ENCODE measurements around the gene TCF3.

TCF3 gene

DNA sequence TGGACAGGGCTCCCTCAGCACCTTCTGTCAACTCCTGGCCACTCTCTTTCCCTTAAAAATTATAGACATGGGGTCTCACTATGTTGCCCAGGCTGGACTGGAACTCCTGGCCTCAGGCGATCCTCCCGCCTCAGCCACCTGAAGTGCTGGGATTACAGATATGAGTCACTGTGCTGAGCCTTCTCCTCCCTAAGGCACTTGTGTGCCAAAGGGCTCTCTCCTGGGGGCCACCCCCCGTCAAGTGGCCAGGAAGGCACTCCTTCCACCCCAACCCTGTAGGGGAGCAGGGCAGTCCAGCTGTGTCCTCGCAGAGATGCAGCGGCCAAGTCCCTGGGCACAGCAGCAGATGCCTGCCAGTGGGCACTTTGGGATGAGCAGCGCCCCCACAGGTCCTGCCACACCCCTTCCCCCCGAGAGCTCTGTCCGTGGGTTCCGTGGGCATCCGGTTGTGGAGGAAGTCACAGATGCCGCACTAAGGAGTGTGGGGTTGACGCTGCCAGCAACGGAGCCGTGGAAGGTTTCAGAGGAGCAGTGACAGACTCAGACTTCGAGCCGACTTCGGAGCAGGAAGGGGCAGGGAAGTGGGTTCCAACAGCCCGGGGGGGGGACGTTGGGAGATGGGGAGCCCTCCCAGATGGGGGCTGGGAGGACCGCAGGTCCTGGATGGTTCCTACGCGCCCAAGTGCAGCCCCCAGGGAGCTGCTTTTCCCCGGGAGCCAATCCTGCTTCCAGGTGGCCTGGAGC, 43.9 kb downstream of the TCF3 start:
- H3K4me1 Mint-ChIP-seq (ENCODE audit: low read depth), result peaks cover 53% of the 10 kb centered on the region
- no peak overlapping the region for H3K4me3 Mint-ChIP-seq
- peak; percentile 51 for DNase-seq
- H3K27me3 Mint-ChIP-seq, result no peaks in the 10 kb centered on the region
- no peaks in the 10 kb centered on the region for H3K9me3 Mint-ChIP-seq
- peaks cover 48% of the 10 kb centered on the region for H3K36me3 Mint-ChIP-seq (ENCODE audit: low read depth)
- peak overlapping the region; percentile 40 for H3K27ac Mint-ChIP-seq

DNA sequence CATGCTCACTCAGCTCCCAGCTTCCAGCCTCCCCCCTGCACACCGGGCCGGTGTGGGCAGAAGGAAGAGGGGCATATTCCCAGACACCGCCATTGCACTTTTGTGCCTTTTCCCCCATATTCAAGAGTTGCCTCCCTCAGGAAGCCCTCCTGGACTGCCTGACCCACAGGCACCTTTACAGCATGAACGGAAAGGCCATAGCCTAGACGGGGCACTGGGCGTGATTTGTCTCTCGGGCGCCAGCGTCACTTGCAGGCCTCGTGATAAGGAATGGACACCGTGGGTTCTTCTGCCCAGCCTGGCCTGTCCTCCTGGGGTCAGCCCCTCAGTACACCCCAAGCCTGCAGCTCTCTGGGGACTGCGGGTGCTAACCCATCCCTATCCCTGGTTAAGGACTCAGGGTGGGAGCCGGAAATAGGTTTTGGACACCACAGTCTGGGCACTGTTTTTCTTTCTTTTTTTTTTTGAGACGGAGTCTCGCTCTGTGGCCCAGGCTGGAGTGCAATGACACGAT, 46.2 kb downstream of the TCF3 start:
- peak overlapping the region; percentile 84 for H3K4me3 Mint-ChIP-seq
- H3K27me3 Mint-ChIP-seq, result no peaks in the 10 kb centered on the region
- peaks cover 64% of the 10 kb centered on the region for H3K4me1 Mint-ChIP-seq (ENCODE audit: low read depth)
- H3K36me3 Mint-ChIP-seq (ENCODE audit: low read depth), result peaks cover 47% of the 10 kb centered on the region
- H3K27ac Mint-ChIP-seq, result peak overlapping the region; percentile 98
- no peaks in the 10 kb centered on the region for H3K9me3 Mint-ChIP-seq
- DNase-seq, result no peak

DNA sequence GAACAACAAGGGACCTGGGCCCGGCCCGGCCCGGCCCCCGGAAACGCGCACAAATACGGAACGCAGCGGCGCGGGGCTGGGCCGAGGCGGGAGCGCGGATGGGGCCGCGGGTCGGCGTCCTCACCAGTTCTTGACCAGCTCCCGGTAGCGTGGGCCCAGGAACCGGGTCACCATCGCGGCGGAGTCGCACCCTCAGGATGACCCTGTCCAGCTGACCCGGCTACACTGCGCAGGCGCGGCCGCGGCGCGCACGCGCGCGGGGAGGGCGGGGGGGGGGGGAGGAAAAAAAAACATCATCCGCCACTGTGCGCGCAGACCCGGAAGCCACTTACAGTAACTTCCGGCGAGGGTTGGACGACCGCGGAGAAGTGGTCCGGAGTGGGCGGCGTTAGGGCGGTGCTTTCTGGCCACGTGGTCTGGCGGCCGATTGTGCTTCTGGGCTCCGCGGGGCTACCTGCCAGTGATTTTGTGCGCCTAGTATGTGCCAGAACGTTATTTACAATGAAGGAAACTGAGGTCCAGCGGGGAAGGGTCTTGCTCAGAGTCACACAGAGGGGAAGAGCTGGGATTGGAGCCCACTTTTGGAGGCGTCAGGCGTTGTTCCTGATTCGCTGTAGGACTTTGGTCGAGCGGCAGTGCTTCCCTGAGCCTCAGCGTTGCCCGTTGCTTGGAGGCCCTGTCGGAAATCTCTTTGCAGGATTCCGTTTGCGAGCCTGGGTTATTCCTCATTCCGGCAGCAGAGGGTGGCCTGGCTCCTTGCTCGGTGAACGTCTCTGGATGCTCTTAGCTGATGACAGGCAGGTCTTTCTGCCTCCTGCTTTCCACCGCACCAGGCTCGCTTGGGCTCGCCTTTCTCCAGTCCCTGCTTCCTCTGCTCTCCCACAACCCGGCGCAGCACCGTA, 46.9 kb downstream of the TCF3 start, which contains the start of gene UQCR11:
Gene UQCR11 (minus strand): TSS at position 227 of the 902 bp plus-strand sequence. CDS start 53 bp downstream, at position 174.
- H3K4me1 Mint-ChIP-seq (ENCODE audit: low read depth), result peaks cover 59% of the 10 kb centered on the region

DNA sequence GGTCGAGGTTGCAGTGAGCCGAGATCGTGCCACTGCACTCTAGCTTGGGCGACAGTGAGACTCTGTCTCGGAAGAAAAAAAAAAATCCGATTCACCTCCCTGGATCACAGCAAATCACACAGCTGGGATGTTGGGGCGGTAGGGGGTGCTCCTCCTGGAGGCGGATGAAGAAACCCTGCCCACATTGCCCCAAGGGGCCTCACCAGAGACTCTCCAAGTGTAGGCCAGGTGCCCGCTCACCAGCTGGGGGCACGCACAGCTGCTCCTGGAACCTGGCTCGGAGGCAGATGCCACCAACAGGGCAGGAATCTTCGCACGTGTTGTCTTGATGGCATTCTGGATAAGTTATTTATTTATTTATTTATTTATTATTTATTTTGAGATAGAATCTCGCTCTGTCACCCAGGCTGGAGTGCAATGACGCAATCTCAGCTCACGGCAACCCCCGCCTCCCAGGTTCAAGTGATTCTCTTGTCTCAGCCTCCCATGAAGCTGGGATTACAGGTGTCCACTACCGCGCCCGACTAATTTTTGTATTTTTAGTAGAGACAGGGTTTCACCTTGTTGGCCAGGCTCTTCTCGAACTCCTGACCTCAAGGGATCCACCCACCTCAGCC, 50.2 kb downstream of the TCF3 start:
- Mint-ChIP-seq H3K9me3 (no peaks in the 10 kb centered on the region), H3K36me3 (ENCODE audit: low read depth) (peaks cover 63% of the 10 kb centered on the region), H3K4me3 (no peak overlapping the region), H3K27me3 (no peaks in the 10 kb centered on the region), H3K27ac (peak overlapping the region; percentile 87), H3K4me1 (ENCODE audit: low read depth) (peaks cover 36% of the 10 kb centered on the region)
- DNase-seq, result no peak

More for the DNA sequence above, 46.9 kb downstream of the TCF3 start, which contains the start of gene UQCR11:
- no peaks in the 10 kb centered on the region for H3K9me3 Mint-ChIP-seq
- peak within 1 kb of the TSS; percentile 84 for H3K4me3 Mint-ChIP-seq
- peak; percentile 94 for DNase-seq
- H3K27ac Mint-ChIP-seq, result peak within 1 kb of the TSS; percentile 98
- peaks cover 47% of the 10 kb centered on the region for H3K36me3 Mint-ChIP-seq (ENCODE audit: low read depth)
- H3K27me3 Mint-ChIP-seq, result no peaks in the 10 kb centered on the region

DNA sequence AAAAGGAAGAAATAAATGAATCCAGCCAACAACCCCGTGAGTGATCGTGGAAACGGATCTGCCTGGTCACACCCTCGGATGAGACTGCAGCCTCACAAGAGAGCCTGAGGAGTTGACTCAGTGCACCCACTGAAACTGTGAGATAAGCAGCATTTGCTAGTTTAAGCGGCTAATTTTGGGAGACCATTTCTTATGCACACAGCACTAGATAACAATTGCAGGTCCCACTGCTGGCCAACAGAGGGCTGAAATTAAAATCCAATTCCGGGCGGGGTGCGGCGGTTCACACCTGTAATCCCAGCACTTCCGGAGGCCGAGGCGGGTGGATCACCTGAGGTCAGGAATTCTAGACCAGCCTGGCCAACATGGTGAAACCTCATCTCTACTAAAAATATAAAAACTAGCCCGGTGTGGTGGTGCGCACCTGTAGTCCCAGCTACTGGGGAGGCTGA, 50.8 kb downstream of the TCF3 start:
- Mint-ChIP-seq H3K4me1 (ENCODE audit: low read depth) (peaks cover 32% of the 10 kb centered on the region), H3K27ac (peak overlapping the region; percentile 79), H3K9me3 (no peaks in the 10 kb centered on the region), H3K4me3 (no peak overlapping the region), H3K27me3 (no peaks in the 10 kb centered on the region), H3K36me3 (ENCODE audit: low read depth) (peaks cover 69% of the 10 kb centered on the region)
- no peak for DNase-seq

DNA sequence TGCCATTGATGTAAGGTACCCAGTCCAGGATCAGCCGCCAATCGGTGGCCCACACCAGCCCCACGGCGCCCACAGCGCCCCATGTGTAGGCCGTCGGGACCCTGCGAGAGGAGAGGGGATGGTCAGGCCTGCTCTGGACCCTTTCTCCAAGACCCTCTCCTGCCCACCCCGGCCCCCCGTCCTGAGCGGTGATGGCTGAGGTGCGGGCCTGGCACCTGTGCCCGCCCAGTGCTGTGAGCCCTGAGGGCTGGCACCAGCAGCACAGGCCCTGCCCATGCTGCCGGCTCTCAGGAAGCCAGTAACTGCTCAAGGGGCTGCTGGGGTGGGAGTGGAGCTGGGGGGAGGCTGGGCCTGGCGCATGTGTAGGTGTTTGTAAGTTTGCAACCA, 53.0 kb downstream of the TCF3 start:
- Mint-ChIP-seq H3K9me3 (no peaks in the 10 kb centered on the region), H3K27ac (peak overlapping the region; percentile 22), H3K4me3 (no peak overlapping the region), H3K4me1 (ENCODE audit: low read depth) (peaks cover 24% of the 10 kb centered on the region), H3K27me3 (no peaks in the 10 kb centered on the region), H3K36me3 (ENCODE audit: low read depth) (peaks cover 79% of the 10 kb centered on the region)
- no peak for DNase-seq

DNA sequence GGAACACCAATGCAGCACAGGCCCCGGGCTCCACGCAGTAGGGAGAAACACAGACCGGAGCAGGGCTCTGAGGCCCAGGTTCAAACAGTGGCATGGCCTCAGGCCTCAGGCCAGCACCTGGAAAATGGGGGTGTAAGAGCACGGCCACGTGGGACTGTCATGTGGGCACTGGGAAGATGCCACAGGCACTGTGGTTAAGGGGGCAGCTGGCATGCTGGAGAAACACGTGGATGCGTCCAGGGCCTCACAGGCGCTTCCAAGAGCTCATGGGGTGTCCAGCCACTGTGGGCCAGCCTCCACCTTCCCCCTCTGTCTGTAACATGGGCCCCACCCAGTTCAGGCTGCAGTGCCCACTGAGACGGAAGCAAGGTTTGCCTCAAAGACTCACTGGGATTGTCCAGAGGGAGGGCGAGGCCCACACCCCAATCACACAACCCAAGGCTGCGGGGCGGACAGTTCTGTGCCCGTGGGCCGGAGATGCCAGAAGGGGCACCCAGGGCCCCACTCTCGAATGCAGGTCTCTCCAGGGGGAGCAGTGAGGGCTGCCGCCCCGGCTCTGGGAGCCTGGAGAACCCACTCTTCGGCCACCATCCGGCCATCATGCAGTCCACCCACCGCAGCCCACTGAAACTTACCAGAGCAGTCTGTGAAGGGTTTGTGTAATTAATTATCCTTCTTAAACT, 53.5 kb downstream of the TCF3 start:
- Mint-ChIP-seq H3K4me3 (no peak overlapping the region), H3K36me3 (ENCODE audit: low read depth) (peaks cover 77% of the 10 kb centered on the region), H3K27me3 (no peaks in the 10 kb centered on the region), H3K27ac (no peak overlapping the region), H3K9me3 (no peaks in the 10 kb centered on the region), H3K4me1 (ENCODE audit: low read depth) (peaks cover 19% of the 10 kb centered on the region)
- no peak for DNase-seq

DNA sequence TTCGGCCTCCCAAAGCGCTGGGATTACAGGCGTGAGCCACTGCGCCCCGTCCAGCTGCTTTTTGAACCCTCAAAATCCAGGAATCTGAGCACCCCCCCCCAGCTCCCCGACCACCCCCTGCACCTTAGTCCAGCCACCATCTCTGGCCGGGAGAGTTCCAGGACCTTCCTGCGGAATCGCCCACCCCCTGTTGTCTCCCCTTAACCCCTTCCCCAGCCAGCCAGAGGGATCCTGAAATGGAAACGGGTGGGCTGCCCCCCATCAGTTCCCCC, 59.0 kb downstream of the TCF3 start:
- no peaks in the 10 kb centered on the region for H3K27me3 Mint-ChIP-seq
- H3K9me3 Mint-ChIP-seq, result no peaks in the 10 kb centered on the region
- DNase-seq, result no peak
- H3K4me3 Mint-ChIP-seq, result peak overlapping the region; percentile 86
- H3K36me3 Mint-ChIP-seq (ENCODE audit: low read depth), result peaks cover 76% of the 10 kb centered on the region
- H3K4me1 Mint-ChIP-seq (ENCODE audit: low read depth), result peaks cover 20% of the 10 kb centered on the region
- H3K27ac Mint-ChIP-seq, result peak overlapping the region; percentile 50

DNA sequence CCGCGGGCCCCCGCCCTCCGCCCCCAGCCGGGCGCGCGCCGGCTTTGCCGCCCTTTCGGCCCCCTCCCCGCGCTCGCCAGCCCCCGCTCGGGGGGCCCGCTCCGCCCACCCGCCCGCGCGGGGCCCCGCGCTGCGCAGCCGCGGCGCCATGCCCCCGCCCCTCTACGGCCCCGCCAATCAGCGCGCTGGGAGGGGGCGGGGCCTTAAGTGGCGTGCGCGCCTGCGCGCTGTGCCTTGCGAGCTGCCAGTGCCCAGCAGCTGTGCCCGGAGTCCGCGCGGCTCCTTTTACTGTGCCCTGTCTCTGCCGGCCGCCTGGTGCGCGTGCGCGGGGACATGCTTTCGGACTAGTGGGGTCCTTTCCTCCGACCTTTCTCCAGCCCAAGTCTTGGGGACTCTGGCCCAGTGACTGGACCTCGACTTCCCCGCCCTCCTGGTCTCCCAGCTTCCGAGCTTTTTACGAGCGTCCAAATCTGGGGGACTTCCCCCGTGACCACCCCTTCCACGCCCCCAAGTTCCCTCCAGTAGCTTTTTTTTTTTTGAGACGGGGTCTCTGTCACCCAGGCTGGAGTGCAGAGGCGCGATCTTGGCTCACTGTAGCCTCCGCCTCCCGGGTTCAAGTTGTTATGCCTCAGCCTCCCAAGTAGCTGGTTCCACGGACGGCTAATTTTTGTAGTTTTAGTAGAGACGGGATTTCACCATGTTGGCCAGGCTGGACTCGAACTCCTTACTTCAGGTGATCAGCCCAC, 59.5 kb downstream of the TCF3 start, which contains the start of gene MBD3:
Gene MBD3 (minus strand): TSS at position 111 of the 746 bp plus-strand sequence. CDS start 234 bp downstream, outside the sequence.
- Mint-ChIP-seq H3K27ac (peak within 1 kb of the TSS; percentile 97), H3K4me3 (peak within 1 kb of the TSS; percentile 94), H3K36me3 (ENCODE audit: low read depth) (peaks cover 74% of the 10 kb centered on the region), H3K27me3 (no peaks in the 10 kb centered on the region), H3K4me1 (ENCODE audit: low read depth) (peaks cover 23% of the 10 kb centered on the region), H3K9me3 (no peaks in the 10 kb centered on the region)
- DNase-seq, result peak; percentile 91

DNA sequence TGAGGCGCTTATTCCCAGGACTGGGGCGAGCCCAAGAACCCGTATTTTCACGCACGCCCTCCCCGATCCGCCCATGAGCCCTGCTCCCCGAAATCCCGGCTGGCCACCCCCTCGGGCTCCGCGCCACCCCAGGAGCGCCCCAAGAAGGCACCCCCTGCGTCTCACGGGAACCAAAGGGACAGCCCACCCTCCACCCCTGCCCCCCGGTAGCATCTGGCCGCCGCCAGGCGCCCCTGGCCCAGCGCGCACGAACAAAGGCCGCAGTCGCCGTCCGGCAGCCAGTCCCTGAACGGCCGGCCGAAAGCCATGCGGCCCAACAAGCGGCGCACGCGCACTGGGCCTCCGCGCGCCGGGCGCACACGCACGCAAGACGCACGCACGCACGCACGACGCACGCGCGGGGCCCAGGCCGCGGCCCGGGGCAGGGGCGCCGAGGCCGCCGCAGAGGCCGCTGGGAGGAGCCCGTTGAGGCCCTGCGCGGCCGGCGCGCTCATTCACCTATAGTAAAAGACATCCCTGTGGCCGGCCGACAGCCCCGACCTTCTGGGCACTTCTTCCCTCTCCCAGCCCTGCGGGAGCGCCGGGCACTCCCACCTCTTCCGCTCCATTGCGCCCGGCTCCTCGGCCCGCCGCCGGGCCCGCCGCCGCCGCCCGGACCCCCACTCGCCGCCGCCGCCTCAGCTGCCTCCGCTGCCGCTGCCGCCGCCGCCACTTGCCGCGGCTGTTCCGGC, 60.2 kb downstream of the TCF3 start:
- peak; percentile 90 for DNase-seq
- Mint-ChIP-seq H3K4me1 (ENCODE audit: low read depth) (peaks cover 30% of the 10 kb centered on the region), H3K9me3 (no peaks in the 10 kb centered on the region), H3K4me3 (peak overlapping the region; percentile 94), H3K36me3 (ENCODE audit: low read depth) (peaks cover 74% of the 10 kb centered on the region), H3K27me3 (no peaks in the 10 kb centered on the region), H3K27ac (peak overlapping the region; percentile 97)

DNA sequence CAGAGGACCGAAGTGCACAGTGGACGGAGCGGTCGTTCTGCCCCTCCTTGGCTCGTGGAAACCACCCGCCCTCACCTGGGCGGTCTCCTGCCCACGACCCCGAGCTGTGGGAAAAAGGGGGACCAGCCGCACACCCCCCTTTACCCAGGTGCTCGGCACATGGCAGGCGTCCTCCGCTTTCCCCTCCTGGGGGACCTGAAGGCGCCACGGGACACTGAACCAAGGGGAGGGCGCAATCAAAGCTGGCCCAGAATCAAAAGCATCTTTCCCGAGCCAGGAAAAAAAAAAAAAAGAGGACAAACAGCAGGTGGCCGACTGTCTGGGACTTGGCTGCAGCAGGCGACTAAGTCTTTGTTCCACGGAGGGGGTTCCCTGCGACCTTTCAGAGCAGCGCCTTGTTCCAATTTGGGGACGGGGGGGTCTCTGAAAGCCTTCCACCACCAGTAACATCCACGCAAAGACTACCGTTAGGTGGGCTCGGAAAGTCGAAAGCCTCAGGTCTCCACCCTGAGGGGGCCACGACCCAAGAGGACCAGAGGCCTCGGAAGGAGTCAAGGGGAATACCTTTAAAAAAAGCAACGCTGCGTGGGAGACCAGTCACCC, 60.9 kb downstream of the TCF3 start:
- Mint-ChIP-seq H3K4me1 (ENCODE audit: low read depth) (peaks cover 30% of the 10 kb centered on the region), H3K36me3 (ENCODE audit: low read depth) (peaks cover 70% of the 10 kb centered on the region), H3K27me3 (no peaks in the 10 kb centered on the region), H3K4me3 (peak overlapping the region; percentile 94), H3K9me3 (no peaks in the 10 kb centered on the region), H3K27ac (peak overlapping the region; percentile 97)
- no peak for DNase-seq

DNA sequence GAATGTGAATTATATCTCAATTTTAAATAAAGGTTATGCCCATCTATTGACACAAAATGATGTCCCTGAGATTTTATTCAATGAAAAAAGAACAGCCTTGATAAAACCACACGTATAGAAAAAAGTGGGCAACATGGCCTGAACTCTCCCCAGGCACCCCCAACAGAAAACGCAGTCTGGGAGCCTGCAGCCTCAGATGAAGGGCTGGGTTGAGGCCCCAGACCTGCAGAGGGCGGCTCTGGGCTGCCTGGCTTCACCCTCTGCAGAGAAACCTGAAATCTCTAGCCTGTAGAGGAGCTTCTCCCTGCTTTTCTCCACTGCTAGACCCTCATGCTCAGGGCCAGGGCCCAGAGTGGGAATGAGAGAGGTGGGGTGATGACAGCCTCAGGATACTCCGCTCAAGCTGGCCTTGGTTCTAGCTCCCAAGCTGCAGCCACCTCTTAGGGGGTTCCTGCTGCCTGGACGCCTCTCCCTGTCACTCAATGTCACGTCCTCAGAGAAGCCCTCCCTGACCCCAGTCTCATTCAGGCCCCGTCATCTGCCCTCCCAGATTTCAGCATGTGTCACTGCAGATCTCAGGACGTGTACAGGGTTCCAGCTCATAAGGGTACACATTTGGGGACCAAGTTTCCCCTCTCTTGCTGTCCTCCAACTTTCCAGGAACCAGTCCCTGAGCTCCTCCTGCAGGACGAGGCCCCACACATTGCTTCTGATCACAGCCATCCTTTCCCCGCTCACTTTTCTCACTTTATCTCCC, 61.6 kb downstream of the TCF3 start:
- H3K36me3 Mint-ChIP-seq (ENCODE audit: low read depth), result peaks cover 72% of the 10 kb centered on the region

More for the DNA sequence above, 61.6 kb downstream of the TCF3 start:
- Mint-ChIP-seq H3K27ac (peak overlapping the region; percentile 97), H3K4me1 (ENCODE audit: low read depth) (peaks cover 33% of the 10 kb centered on the region), H3K4me3 (peak overlapping the region; percentile 94), H3K27me3 (no peaks in the 10 kb centered on the region), H3K9me3 (no peaks in the 10 kb centered on the region)
- peak; percentile 68 for DNase-seq

All from activated T-cell treated with anti-CD3 and anti-CD28 coated beads, Interleukin-2, amount 50 U/mL, for 24 hours (primary cell).